Stimulated activated CD4-positive, alpha-beta T cell treated with anti-CD3 and anti-CD28 coated beads, Interleukin-4, amount 100 ng/mL, for 4 hours (primary cell): ENCODE results near the gene DUSP8.

ENCODE experiments used
- DNase-seq, 2 experiments: peaks; one replicate each; pipeline ENCODE4 v3.0.0-alpha.2; 2020

Gene DUSP8

GRCh38 chr11:1565173-1565903 lies 6.7 kb downstream of the DUSP8 start:
- DNase-seq, result no peak

GRCh38 chr11:1564535-1565172 lies 7.4 kb downstream of the DUSP8 start:
- no peak for DNase-seq

- DNase-seq, result no peak
Observed at GRCh38 chr11:1563697-1564534, 8.2 kb downstream of the DUSP8 start.

- DNase-seq, result no peak
Observed at GRCh38 chr11:1563149-1563638, 8.9 kb downstream of the DUSP8 start.

- no peak for DNase-seq
Observed at GRCh38 chr11:1562469-1563148, 9.5 kb downstream of the DUSP8 start.

- no peak for DNase-seq
Observed at GRCh38 chr11:1561955-1562354, 10.1 kb downstream of the DUSP8 start.

GRCh38 chr11:1561266-1561665 lies 10.8 kb downstream of the DUSP8 start:
- no peak for DNase-seq

GRCh38 chr11:1560649-1561251 lies 11.3 kb downstream of the DUSP8 start:
- DNase-seq, result no peak

- no peak for DNase-seq
Observed at GRCh38 chr11:1560002-1560648, 11.9 kb downstream of the DUSP8 start.

- no peak for DNase-seq
Observed at GRCh38 chr11:1559111-1559951, 12.7 kb downstream of the DUSP8 start.

- no peak for DNase-seq
Observed at GRCh38 chr11:1558775-1559110, 13.3 kb downstream of the DUSP8 start.

- DNase-seq, result no peak
Observed at GRCh38 chr11:1557904-1558774, 13.9 kb downstream of the DUSP8 start.

GRCh38 chr11:1557051-1557884 lies 14.8 kb downstream of the DUSP8 start:
- DNase-seq, result no peak

- no peak for DNase-seq
Observed at GRCh38 chr11:1556278-1556902, 15.7 kb downstream of the DUSP8 start.

- DNase-seq, result no peak
Observed at GRCh38 chr11:1555713-1556153, 16.3 kb downstream of the DUSP8 start.

- no peak for DNase-seq
Observed at GRCh38 chr11:1554981-1555712, 16.9 kb downstream of the DUSP8 start.

- DNase-seq, result no peak
Observed at GRCh38 chr11:1553808-1554594, 18.1 kb downstream of the DUSP8 start.
